OCI-LY1 (cell line): ENCODE results near the gene RAD51B.

Experiments
- CTCF ChIP-seq: fragments of 200-600 bp; sonication (generic), shearing (Covaris generic); IDR thresholded peaks from 2 replicates; pipeline ENCODE4 v1.5.1; 2017; ENCODE audit warnings: mild to moderate bottlenecking, antibody characterized with exemption, low read length, moderate library complexity, mixed read lengths
- EZH2 ChIP-seq: fragments of 200-600 bp; sonication (generic), shearing (Covaris generic); IDR thresholded peaks from 2 replicates; pipeline ENCODE4 v1.8.0; 2017; ENCODE audit warnings: borderline replicate concordance, mixed run types, mild to moderate bottlenecking, antibody characterized with exemption, low read length, moderate library complexity, mixed read lengths

GRCh38 chr14:68094752-68095151, 275.2 kb downstream of the RAD51B start:
- TF ChIP-seq EZH2 (no peak), CTCF (no peak)
